ENCODE results near the gene LEKR1. TPM values are rescaled to one million over a fixed set of nuclear protein-coding genes. Genes with fewer than 3 reads are reported as not detected.

Gene LEKR1
- total RNA-seq, 2 donors from 2014 or later = 4.2 TPM; not detected in 1

DNA sequence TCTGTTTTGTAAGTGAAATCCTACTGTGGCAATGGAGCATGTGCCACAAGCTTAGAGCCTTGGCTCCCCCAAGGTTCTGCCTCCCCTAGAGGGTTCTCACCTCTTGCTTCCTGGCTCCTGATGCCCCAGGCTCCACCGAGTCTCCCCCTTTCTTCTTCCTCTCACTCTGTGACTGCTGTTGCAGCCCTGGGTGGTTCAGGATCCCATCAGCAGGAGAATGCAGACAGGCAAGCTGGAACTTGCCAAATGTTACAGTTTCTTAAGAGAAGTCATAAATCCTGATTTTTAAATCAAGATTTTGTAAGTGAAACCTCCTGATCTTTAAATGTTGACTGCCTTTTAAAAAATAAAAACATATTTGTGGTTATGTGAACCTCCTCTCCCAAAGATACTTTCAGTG, 199.9 kb downstream of the LEKR1 start:
- H3K27me3 ChIP-seq (replicated peaks; ENCODE audit: insufficient read depth) = no peaks in the 10 kb centered on the region
- H3K4me1 ChIP-seq (ENCODE audit: control insufficient read depth in 1 of 2, low read depth in 2 of 2) = peaks cover 0 to 8% of the 10 kb centered on the region in 2 donors
- DNase-seq (ENCODE audit: low spot score) (no peak), ATAC-seq (ENCODE audit: insufficient number of reproducible peaks, low FRiP score, low read depth) (no peak)
- no peaks in the 10 kb centered on the region for H3K9me3 ChIP-seq
- no peak overlapping the region for H3K27ac ChIP-seq
- TF ChIP-seq, protein P1, sequence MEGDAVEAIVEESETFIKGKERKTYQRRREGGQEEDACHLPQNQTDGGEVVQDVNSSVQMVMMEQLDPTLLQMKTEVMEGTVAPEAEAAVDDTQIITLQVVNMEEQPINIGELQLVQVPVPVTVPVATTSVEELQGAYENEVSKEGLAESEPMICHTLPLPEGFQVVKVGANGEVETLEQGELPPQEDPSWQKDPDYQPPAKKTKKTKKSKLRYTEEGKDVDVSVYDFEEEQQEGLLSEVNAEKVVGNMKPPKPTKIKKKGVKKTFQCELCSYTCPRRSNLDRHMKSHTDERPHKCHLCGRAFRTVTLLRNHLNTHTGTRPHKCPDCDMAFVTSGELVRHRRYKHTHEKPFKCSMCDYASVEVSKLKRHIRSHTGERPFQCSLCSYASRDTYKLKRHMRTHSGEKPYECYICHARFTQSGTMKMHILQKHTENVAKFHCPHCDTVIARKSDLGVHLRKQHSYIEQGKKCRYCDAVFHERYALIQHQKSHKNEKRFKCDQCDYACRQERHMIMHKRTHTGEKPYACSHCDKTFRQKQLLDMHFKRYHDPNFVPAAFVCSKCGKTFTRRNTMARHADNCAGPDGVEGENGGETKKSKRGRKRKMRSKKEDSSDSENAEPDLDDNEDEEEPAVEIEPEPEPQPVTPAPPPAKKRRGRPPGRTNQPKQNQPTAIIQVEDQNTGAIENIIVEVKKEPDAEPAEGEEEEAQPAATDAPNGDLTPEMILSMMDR (IDR thresholded peaks at IDR 0.05) = no peak
- no peaks in the 10 kb centered on the region for H3K36me3 ChIP-seq
- H3K4me3 ChIP-seq = no peak overlapping the region

DNA sequence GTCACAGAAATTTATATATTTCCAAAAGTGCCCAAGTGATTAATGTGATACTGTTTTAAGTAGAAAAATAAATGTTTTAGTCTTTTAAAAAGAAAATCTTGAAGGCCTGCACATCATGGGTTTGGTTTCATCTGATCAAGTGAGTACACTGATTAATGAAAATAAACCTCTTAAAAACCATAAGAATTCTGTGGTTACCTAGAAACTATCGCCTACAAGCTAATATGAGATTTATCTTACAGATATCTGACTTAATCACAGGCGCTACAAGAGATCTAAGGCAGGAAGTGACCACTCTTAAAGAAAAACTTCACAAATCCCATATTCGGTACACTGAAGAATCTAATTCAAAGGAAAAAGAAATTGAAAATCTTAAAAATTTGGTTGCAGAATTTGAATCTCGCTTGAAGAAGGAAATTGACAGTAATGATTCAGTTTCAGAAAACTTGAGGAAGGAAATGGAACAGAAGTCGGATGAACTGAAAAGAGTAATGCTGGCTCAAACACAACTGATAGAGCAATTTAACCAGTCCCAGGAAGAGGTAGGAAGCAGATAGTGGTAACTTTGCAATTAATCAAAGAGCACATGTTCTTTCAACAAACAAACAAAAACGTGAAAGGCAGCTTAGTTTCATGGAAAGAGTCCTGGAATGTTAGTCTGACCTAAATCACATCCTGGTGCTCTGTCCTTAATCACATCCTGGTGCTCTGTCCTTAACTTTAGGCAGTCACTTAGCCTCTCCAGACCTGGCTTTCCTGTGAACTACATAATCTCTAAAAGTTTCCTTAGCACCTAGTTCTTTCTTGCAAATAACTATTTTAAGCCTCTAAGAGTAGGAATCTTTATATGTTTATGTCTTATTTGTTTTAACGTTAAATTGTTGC, 201.9 kb downstream of the LEKR1 start:
- Histone ChIP-seq H3K4me1 (ENCODE audit: control insufficient read depth in 1 of 2, low read depth in 2 of 2) (peaks cover 0 to 2% of the 10 kb centered on the region in 2 donors), H3K27me3 (replicated peaks; ENCODE audit: insufficient read depth) (no peaks in the 10 kb centered on the region), H3K9me3 (no peaks in the 10 kb centered on the region), H3K27ac (no peak overlapping the region), H3K4me3 (no peak overlapping the region), H3K36me3 (no peaks in the 10 kb centered on the region)
- TF ChIP-seq, protein P1 (IDR thresholded peaks at IDR 0.05) = no peak
- no peak for ATAC-seq (ENCODE audit: insufficient number of reproducible peaks, low FRiP score, low read depth)
- no peak for DNase-seq (ENCODE audit: low spot score)

DNA sequence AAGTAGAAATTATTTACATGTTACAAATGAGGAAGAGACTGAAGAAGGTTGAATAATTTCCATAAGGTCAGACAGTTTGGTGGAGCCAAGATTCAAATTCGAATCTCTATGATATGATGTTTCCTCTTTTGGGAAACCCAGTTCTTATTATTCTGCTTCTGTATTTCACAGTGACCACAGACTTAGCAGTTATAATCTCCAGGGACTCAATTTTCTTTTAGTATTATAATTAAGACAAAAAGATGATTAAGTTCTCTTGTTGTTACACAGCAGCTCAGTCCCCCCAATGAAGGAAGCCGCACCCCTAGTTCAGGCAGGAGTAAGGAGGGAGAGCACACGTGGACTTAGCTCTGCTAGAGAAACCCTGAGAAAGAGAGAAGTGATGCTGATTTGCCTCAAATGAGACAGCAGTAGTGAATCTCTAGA, 203.2 kb downstream of the LEKR1 start:
- no peak overlapping the region for H3K27ac ChIP-seq
- no peaks in the 10 kb centered on the region for H3K9me3 ChIP-seq
- TF ChIP-seq, protein P1 (IDR thresholded peaks at IDR 0.05) = no peak
- no peaks in the 10 kb centered on the region for H3K27me3 ChIP-seq (replicated peaks; ENCODE audit: insufficient read depth)
- no peaks in the 10 kb centered on the region for H3K4me1 ChIP-seq (ENCODE audit: control insufficient read depth in 1 of 2, low read depth in 2 of 2)
- no peak overlapping the region for H3K4me3 ChIP-seq
- DNase-seq (ENCODE audit: low spot score) (no peak), ATAC-seq (ENCODE audit: insufficient number of reproducible peaks, low FRiP score, low read depth) (no peak)
- H3K36me3 ChIP-seq = no peaks in the 10 kb centered on the region

DNA sequence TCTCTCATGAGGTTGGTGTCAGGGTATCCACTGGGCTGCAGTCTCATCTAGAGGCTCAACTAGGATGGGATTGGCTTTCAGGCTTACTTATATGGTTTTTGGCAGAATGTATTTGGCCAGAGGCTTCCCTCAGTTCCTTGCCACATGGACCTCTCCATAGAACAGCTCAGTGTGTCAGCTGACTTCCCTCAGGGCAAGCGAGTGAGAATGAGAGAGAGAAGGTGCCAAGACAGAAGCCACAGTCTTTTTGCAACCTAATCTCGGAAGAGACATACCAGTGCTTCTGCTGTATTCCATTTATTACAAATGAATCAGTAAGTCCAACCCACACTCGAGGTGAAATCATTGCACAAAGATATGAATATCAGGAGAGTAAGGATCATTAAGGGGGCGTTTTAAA, 204.6 kb downstream of the LEKR1 start:
- TF ChIP-seq, protein P1 (IDR thresholded peaks at IDR 0.05) = no peak
- no peak for ATAC-seq (ENCODE audit: insufficient number of reproducible peaks, low FRiP score, low read depth)

GRCh38 chr3:157033001-157033400, 206.8 kb downstream of the LEKR1 start:
- Histone ChIP-seq H3K27me3 (replicated peaks; ENCODE audit: insufficient read depth) (no peaks in the 10 kb centered on the region), H3K4me1 (ENCODE audit: control insufficient read depth in 1 of 2, low read depth in 2 of 2) (no peaks in the 10 kb centered on the region), H3K9me3 (no peaks in the 10 kb centered on the region), H3K27ac (no peak overlapping the region), H3K36me3 (no peaks in the 10 kb centered on the region), H3K4me3 (no peak overlapping the region)
- no peak for ATAC-seq (ENCODE audit: insufficient number of reproducible peaks, low FRiP score, low read depth)
- TF ChIP-seq, protein P1 (IDR thresholded peaks at IDR 0.05) = no peak
- no peak for DNase-seq (ENCODE audit: low spot score)

More for the DNA sequence above, 204.6 kb downstream of the LEKR1 start:
- DNase-seq (ENCODE audit: low spot score) = no peak
- Histone ChIP-seq H3K27ac (no peak overlapping the region), H3K4me1 (ENCODE audit: control insufficient read depth in 1 of 2, low read depth in 2 of 2) (no peaks in the 10 kb centered on the region), H3K4me3 (no peak overlapping the region), H3K27me3 (replicated peaks; ENCODE audit: insufficient read depth) (no peaks in the 10 kb centered on the region), H3K36me3 (no peaks in the 10 kb centered on the region), H3K9me3 (no peaks in the 10 kb centered on the region)
